ENCODE data around the gene TCERG1L. TPM values are rescaled to one million over a fixed set of nuclear protein-coding genes. Genes with fewer than 3 reads are reported as not detected.

The TCERG1L gene
- total RNA-seq, 2 experiments from 2014 or later = not detected

GRCh38 chr10:131300508-131300907 is 11.0 kb downstream of the TCERG1L start:
- TF ChIP-seq, protein P1, sequence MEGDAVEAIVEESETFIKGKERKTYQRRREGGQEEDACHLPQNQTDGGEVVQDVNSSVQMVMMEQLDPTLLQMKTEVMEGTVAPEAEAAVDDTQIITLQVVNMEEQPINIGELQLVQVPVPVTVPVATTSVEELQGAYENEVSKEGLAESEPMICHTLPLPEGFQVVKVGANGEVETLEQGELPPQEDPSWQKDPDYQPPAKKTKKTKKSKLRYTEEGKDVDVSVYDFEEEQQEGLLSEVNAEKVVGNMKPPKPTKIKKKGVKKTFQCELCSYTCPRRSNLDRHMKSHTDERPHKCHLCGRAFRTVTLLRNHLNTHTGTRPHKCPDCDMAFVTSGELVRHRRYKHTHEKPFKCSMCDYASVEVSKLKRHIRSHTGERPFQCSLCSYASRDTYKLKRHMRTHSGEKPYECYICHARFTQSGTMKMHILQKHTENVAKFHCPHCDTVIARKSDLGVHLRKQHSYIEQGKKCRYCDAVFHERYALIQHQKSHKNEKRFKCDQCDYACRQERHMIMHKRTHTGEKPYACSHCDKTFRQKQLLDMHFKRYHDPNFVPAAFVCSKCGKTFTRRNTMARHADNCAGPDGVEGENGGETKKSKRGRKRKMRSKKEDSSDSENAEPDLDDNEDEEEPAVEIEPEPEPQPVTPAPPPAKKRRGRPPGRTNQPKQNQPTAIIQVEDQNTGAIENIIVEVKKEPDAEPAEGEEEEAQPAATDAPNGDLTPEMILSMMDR (IDR thresholded peaks at IDR 0.05) = no peak
- POLR2A ChIA-PET = no interaction called here
- Mint-ChIP-seq H3K4me3 (no peak overlapping the region), H3K4me1 (ENCODE audit: low read depth) (no peaks in the 10 kb centered on the region), H3K27me3 (peaks cover 5% of the 10 kb centered on the region), H3K36me3 (ENCODE audit: low read depth) (no peaks in the 10 kb centered on the region), H3K27ac (no peak overlapping the region), H3K9me3 (peaks cover 17% of the 10 kb centered on the region)
- no peak for ATAC-seq
- CTCF ChIA-PET = no interaction called here
- intact Hi-C loops (cut with micrococcal nuclease) = no loop called here
- no peak for DNase-seq

- ATAC-seq (no peak), DNase-seq (no peak)
- Mint-ChIP-seq H3K27ac (no peak overlapping the region), H3K27me3 (peaks cover 3% of the 10 kb centered on the region), H3K4me3 (no peak overlapping the region), H3K9me3 (peaks cover 3% of the 10 kb centered on the region), H3K4me1 (ENCODE audit: low read depth) (no peaks in the 10 kb centered on the region), H3K36me3 (ENCODE audit: low read depth) (no peaks in the 10 kb centered on the region)
- CTCF ChIA-PET = no interaction called here
- POLR2A ChIA-PET = no interaction called here
- TF ChIP-seq, protein P1 (IDR thresholded peaks at IDR 0.05) = no peak
- intact Hi-C loops (cut with micrococcal nuclease) = no loop called here
These were observed 20.7 kb downstream of the TCERG1L start for GRCh38 chr10:131290781-131291180.

GRCh38 chr10:131288648-131289047 is 22.9 kb downstream of the TCERG1L start:
- no peaks in the 10 kb centered on the region for H3K4me1 Mint-ChIP-seq (ENCODE audit: low read depth)
- H3K4me3 Mint-ChIP-seq = no peak overlapping the region
- CTCF ChIA-PET = no interaction called here
- no peaks in the 10 kb centered on the region for H3K36me3 Mint-ChIP-seq (ENCODE audit: low read depth)
- DNase-seq (no peak), ATAC-seq (no peak)
- H3K27me3 Mint-ChIP-seq = no peaks in the 10 kb centered on the region
- TF ChIP-seq, protein P1 (IDR thresholded peaks at IDR 0.05) = no peak
- POLR2A ChIA-PET = no interaction called here
- no peak overlapping the region for H3K27ac Mint-ChIP-seq
- no peaks in the 10 kb centered on the region for H3K9me3 Mint-ChIP-seq
- intact Hi-C loops (cut with micrococcal nuclease) = no loop called here

DNA sequence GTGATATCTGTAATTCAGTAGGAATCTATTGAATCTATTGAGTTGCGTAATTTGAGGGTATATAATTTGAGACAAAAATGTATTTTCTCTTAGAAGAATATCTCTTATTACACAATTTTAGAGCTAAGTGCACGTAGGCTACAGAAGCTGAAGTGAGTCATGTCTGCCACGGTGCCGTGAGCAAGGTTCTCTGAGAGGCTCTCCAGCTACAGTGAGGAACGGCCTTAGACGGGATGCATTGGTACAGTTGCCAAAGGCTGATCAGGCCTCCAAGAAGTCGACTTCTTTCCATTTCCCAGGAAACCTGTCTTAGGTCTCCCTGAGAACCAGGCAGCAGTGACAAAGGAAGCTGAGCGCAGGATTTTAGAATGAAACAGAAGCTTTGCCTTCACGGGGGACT is 28.6 kb downstream of the TCERG1L start:
- H3K27ac Mint-ChIP-seq = no peak overlapping the region
- POLR2A ChIA-PET = no interaction called here
- no peaks in the 10 kb centered on the region for H3K36me3 Mint-ChIP-seq (ENCODE audit: low read depth)
- no peaks in the 10 kb centered on the region for H3K4me1 Mint-ChIP-seq (ENCODE audit: low read depth)
- ATAC-seq = no peak
- H3K9me3 Mint-ChIP-seq = no peaks in the 10 kb centered on the region
- CTCF ChIA-PET = no interaction called here
- H3K27me3 Mint-ChIP-seq = no peaks in the 10 kb centered on the region
- intact Hi-C loops (cut with micrococcal nuclease) = no loop called here
- DNase-seq = no peak
- TF ChIP-seq, protein P1 (IDR thresholded peaks at IDR 0.05) = no peak
- no peak overlapping the region for H3K4me3 Mint-ChIP-seq

DNA sequence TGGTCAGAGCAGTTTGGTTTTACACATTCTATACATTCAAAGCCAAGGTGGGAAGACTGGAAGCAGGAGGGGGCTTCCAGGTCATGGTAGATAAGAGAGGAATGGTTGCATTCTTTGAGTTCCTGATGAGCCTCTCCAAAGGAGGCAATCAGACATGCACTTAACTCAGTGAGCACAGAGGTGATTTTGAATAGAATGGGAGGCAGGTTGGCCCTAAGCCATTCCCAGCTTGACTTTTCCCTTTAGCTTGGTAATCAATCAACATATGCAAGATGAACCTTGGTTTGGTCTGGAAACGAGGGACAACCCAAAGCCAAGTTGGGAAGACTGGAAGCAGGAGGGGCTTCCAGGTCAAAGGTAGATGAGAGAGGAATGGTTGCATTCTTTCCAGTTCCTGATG is 31.4 kb downstream of the TCERG1L start:
- POLR2A ChIA-PET = no interaction called here
- ATAC-seq = no peak
- Mint-ChIP-seq H3K27me3 (no peaks in the 10 kb centered on the region), H3K4me3 (no peak overlapping the region), H3K27ac (no peak overlapping the region), H3K9me3 (no peaks in the 10 kb centered on the region), H3K4me1 (ENCODE audit: low read depth) (no peaks in the 10 kb centered on the region), H3K36me3 (ENCODE audit: low read depth) (no peaks in the 10 kb centered on the region)
- CTCF ChIA-PET = interaction anchor here (0.9 kb wide), 1 partner anchor 12 kb away, joined by 3 read pairs; no protein-coding TSS in a partner anchor
- TF ChIP-seq, protein P1 (IDR thresholded peaks at IDR 0.05) = no peak
- no peak for DNase-seq
- intact Hi-C loops (cut with micrococcal nuclease) = no loop called here
